Measurements from ENCODE around the gene ATP5F1B.
A peak's percentile ranks its signal among the peaks of the same experiment; 100 is the strongest.

ATP5F1B gene

DNA sequence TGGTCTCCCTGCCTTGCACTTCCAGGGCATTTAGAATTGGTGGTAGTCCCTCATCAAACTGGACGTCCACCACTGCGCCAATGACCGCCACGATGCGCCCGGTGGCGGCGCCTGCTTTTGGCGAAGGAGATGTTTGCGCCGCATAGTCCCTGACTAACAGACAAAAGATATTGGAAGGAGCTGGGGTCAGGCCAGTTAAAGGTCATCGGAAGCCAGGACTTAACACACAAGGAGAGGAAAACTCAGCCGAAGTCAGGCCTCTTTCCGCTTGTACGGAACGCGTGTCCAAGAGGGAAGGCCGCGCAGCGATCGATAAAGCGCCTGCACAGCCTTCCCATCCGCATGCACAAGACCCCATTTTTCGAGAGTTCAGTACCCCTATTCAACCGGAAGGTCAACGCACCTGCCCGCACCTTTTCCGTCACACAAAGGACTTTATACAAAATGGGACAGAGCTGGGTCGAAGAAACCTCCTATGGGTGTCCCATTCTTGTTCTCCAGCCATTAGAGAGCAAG is 525 bp downstream of the ATP5F1B start:
- DNase-seq, result no peak

DNA sequence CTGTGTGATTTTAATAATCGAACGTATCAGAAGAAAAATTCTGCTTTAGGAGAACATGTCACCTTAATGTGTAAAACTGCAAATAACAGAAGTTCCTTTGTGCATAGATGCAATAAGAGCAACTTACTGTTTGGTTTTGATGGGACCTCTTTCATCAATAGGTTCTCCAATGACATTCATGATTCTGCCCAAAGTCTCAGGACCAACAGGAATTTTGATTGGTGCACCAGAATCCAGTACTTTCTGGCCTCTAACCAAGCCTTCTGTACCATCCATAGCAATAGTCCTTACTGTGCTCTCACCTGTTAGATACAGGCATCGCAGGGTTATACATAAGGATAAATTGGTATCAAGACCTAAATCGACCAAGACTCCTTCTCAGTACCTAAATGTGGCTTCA is 1.1 kb downstream of the ATP5F1B start:
- no peak for DNase-seq

DNA sequence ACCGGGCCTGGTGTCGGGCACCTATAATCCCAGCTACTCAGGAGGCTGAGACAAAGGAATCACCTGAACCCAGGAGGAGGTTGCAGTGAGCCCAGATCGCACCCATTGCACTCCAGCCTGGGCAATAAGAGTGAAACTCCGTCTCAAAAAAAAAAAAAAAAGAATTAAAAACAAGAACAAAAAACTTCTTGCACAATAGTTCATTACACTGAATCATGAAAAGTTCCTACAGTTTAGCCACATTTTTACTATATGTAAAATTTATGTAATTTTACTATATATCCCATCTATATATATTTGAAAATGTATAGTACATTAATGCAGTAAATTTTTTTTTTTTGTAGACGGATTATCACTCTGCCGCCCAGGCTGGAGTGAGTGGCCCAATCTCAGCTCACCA is 4.6 kb downstream of the ATP5F1B start:
- DNase-seq, result no peak

DNA sequence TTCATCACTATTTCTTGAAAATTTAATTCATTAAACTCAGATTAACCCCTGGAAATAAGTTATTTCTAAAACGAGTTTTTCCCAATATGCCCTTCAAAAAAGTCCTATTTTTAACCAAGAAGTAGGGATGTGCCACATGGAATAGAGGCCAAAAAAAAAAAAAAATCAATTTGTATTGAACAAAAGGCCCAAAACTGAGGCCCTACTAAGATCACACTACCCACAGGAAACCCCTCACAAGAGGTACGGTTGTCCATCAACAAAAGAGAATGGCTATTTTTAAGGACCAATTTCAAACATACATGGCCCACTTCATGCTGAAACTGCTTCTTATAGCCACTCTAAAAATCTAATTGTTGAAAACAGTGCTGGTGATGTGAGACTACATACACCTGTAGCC is 8.2 kb downstream of the ATP5F1B start:
- DNase-seq, result no peak

DNA sequence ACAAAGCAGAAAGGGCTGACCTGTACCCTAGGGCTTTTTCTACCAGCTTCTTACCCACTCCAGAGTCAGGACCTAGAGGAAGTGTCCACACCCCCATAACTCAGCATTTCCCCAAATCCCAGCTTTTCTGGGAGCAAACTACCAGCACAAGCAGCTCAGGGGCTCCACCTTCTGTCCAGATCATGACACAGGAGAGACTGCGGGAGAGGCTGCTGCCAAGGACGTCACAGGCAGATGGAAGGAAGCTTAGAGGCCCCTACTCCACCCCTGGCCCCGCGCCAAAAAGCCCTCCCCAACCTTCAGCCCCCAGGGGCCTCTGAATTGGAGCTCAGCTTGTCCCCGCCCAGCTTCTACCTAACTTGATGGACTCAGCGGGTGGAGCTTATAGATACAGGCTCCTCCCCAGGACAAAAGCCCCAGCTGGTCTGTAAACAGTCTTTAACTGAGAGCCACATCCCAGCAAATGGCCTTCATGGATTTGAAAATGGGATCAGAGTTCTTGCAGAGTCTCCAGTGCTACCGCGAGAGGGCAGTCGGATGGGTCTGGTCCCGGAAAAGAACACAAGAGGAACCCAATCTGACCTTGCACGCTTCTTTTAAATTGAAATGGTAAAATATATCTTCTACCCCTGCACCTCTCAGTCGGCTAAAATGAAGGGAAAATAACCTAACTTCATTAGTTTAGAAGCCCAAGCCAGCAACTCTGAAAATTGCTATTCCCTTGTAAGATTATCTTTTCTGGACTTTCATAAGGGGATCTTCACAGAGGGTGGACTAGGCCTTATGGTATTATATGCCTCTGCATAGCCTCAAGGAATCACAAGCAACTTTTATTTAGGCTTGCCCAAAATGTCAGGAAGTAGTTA is 8.9 kb downstream of the ATP5F1B start:
- DNase-seq, result peak; percentile 83

DNA sequence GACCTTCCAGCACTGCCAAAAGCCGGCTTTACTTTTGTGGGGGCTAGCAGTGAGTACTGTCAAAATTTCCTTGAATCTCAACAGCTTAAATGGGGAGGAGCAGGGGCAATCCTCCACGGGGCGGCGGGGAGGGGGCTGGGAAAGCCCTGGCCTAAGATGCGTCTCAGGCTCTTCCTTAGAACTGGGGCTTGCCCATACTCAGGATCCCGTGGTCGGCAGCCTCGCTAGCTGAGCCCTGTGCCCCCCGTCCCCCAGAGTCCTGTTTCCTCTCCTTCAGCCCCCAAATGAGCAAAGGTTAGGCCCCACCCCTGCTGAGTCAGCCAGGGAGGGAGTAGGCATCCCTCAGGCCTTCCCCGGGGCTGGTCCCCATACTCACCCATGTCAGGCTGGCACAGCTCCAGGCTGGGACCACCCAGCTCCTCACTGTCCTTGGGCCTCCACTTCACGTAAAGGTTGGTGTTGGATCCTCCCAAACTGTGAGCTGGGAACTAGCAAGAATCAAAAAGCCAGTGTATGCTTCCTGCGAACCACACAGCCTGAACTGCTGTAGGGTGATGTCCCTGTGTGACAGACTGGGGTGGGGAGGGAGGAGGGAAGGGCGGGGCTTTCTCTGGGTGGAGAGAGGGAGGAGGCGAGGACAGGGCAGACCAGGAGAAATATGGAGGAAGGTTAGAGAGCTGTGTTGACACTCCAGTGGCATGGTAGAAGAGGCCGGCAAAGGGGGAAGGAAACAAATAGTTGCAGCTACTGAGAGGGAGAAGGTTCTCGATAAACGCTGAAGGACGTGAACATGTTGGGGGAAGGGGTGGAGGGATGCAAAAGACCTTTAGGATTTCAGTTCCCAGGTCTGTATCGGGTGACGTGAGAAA is 9.7 kb downstream of the ATP5F1B start:
- DNase-seq, result peak; percentile 79

DNA sequence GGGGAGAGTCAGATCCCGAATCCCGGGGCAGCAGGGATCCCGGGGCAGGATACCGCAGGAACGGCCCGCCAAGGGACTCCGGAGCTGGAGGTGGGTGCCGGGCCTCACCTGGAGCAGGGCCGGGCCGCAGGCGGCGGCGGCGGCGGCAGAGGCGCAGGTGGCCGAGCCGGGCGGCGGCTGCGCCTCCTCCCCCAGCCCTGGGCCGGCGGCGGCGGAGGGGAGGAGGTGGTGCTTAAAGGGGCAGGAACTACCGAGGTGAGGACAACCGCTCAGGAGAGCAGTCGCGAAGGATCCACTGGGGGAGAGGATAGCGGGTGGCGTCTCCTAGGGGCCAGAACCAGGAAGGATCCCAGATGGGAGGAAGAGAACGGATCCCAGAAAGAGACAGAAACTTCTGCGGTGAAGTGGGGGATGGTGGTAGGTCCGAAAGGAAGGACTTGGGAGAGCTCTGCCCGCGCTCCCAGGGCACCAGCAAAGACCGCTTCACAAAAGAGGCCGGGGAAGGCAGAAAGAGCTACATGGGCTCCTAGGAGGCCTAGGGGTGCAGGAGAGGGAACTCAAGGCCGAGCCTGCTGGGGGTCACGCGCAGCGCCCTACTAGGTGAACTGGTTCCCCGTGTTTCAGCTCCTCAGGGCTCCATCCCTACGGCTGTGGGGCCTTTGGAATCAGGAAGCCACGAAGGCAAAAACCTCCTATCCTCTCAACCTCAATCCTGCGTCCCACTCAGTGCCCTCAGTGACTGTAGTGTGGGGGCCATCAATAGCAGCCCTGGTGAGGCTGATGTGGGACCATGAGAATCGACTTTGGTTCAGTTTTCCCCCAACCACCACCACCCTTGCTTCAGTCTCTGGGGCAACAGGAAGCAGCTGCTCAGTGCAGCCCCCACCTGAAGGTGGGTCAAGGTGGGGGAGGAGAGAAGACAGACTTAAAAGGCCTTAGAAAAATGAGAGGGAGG is 10.7 kb downstream of the ATP5F1B start:
- DNase-seq, result peak; percentile 55

DNA sequence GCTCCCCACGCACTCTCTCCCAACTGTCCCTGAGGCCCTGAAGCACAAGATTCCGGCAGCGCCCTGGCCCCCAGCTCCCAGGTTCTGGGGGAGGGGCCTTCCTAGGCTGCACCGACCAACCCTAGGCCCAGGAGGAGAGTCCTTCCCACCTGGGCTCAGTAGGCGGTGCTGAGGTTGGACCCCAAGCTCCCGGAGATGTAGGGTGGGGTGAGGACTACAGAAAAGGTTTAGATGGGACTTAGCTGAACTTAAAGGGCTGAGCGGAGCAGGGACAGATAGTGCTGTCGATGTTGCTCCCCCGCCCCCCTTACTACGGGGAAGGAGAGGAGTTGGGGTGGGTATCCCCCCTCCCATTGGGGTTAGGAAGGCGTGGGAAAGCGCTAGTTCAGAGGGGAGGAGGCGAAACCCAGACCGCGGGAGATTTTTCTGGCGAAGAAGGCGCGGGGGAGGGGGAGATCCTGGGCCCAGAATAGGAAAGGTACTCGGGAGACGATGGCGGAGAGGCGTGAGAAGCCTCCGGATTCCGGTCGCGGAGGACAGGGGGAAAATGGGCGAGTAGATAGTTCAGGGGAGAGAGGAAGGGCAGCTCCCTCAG is 11.4 kb downstream of the ATP5F1B start:
- no peak for DNase-seq

DNA sequence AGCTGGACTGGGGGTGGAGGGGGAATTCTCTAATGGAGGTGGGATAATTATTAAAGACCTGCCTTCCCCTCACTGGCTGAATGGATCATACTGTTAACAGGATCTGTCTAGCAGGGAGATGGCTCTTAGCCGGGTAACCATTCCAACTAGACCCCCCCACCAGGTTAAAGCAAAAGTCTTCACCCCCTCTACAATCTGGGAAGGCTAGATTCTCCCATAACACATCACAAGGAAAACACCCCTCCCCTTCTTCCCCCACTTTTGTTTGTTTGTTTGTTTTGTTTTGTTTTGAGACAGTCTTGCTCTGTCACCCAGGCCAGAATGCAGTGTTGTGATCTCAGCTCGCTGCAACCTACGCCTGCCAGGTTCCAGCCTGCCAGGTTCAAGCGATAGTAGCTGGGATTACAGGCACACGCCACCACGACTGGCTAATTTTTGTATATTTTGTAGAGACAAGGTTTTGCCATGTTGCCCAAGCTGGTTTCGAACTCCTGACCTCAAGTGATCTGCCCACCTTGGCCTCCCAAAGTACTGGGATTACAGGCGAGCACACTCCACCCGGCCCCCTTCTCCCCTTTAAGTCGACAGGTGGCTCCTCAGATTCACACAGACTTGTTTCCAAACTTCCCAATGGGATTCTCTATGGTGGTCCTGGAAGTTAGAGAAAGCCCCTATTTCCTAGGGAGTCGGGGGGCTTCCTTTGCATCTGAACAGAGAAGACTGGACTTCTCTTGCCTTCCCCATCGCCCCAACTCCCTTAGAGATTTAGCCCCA is 12.1 kb downstream of the ATP5F1B start:
- no peak for DNase-seq

DNA sequence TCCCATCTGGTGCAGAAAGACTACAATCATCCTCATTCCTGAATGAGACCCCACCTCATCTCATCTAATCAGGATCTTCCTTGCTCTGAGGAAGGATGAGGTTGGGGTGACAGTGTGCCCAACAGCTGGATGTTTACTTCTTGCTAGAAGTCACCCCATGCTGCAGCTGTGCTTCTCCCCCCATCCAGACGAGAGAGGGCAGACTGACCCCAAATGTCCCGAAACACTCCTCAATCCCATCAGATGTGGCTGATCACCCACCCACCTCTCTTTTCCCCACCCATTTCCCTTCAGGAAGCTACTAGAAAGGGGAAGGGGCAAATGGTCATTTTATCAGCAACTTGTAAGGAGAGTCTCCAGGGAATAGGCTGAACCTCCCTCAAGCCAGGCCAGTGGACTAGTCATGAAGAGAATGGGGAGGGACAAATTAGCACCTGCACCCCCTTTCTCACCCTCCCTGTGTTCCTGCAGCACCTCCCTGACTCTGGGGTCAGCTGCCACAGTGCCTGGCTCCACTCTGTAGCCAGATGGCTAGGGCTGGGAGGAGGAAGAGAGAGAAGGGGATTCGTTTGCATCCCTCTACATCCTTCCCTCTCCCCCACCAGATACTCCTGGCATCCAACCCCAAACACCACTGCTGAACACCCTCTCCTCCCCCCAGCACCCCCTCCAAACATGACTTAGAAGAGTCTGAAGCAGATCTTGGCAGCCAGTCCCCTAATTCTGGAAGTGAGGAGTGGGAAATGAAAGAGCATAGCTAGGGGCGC is 12.9 kb downstream of the ATP5F1B start:
- DNase-seq, result no peak

DNA sequence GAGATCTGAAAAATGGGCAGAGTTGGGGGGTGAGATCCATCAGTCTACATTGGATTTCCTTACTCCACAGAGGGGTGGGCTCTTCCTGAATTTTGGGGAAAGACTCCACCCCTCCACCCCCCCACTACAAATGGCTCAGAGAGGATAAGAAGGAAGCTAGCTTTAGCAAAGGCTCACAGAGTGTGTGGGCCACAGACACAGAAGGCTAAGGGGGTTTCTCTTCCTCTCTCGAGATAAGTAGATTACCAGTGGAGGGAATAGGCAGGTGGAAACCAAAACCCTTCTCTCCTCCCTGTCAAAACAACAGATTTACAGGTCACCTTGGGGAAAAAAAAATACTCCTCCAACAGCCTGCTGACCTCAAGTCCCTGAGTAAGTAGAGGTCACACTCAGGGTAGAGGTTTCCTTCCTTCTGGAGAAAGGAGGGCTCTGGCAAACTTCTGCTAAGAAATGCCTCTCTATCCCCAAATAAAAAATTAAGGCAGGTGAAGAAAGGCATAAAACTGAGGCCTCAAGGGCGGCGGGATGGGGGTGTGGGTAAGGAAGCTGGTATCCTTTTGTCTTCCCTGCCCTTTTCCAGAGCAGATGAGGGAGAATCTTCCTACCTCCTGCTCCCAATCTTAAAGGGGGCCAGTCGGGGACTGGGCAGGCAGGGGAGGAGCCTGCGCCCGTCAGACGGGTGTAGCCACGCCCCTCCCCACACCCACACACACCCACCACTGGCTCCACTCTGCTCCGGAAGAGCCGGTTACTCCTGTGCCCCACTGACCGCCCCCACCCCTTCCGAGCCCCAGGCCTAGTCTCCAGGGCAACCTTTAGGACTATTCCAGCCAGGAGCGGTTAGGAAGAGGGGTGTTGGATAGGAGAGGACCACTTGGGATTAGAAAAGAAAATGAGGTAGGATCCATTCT is 13.7 kb downstream of the ATP5F1B start:
- peak; percentile 22 for DNase-seq

DNA sequence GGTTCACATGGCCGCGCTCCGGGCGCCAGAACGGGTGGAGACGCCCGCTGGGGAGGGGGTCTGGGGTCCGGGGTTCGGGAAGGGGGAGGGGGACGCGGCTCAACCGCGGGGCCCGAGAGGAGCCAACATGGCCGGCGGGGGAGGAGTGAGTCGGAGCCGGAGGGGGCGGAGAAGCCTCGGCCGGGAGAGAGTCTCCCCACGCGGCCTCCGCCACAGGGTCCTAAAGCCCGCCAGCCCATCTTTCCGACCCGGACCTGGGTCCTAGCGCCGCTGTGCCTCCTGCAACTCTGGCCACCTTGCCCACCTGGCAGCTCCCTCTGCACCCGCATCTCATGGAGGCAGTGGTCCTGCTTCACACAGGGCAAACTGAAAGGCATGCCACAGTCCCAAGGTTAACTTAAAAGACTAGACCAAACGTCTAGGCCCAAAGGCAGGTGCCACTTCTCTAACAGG is 15.6 kb downstream of the ATP5F1B start, which contains the start of gene BAZ2A:
TSS of gene BAZ2A (minus strand) at position 147 of the 453 bp plus-strand sequence. CDS start 12,796 bp downstream, outside the sequence.
- DNase-seq, result peak; percentile 77

DNA sequence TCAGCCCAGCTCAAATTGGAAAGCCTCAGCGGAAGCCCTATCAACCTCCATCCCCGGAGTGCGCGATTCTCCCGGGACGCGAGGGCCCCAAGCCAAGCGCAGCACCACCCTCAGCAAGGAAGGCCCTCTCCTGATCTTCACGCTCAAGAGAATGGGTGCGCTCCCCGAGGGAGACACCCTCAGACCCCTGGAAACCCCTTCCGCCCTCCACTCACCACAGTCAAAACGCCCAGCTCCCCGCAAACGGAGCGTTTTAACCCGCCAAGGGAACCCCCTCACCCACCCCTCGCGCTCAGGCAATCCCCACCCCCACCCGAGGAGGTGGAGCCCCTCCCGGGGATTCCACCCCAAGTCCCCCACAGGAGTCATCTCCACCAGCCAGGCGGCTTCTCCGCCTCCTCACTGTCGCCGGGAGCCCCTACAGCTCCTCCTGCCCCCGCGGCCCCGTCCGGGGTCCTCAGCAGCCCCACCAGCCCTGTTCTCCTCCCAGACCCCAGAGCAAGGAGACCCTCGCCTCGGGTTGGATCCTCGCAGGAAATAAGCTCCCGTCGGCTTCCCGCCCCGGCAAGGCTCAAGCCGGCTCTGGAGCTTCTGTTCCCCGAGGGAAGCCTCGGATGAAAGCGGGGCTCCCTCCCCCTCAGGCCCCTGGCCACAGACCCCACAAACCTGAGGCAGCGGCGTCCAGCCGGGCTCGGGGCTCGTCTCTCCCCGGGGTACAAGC is 16.2 kb downstream of the ATP5F1B start:
- DNase-seq, result peak; percentile 29

DNA sequence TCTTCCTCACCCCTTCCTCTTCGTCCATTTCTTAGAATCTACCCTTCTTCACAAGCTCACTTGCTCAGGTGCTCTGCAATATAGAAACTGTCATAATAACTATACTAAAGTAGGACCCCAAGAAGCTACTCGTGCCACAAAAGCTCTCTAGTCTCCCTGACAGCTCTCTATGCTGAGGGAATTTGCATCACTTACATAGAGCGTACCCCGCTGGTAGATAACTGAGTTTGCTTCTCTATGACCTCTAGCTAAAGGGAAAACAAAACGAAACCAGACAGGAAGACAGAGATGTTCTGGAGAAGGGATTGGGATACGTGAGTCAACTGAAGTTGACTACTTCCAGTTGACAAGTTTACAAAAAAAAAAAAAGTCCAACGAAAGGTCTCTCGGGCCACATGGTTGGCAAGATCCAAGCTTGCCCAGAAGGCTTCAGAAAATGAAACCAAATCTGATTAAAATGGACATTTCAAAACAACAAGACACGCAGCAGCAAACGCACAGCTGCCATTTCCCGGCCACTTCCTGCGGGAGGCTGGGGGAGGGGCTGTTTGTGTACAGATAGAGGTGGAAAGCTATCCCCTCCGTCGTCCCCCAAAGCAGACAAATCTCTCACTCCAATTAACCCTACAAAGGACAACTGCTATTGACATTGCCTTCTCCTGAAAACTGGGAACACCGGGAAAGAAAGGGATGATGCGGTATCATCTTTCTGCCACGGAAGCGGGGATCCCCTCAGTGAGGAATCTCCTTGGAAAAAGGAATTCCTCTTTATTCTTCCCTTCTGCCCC is 16.9 kb downstream of the ATP5F1B start:
- DNase-seq, result peak; percentile 58

DNA sequence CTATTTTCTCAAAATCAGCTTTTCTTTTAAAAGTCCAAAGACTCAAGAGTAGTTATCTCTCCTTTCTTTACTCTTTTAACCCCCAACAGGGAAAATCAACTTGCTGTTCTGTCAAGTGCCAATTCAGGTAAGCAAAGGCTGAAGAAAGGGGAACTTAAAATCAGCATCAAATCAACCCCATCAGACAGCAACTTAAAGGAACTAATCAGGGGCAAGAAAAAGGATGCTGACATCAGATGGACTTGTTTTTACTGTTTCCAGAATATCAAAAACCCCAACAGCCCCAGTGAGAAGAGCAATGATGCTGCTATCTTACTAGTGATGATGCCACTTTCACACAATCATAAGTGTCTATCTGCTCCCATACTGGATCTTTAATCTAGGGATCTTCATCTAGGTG is 19.1 kb downstream of the ATP5F1B start:
- DNase-seq, result no peak

DNA sequence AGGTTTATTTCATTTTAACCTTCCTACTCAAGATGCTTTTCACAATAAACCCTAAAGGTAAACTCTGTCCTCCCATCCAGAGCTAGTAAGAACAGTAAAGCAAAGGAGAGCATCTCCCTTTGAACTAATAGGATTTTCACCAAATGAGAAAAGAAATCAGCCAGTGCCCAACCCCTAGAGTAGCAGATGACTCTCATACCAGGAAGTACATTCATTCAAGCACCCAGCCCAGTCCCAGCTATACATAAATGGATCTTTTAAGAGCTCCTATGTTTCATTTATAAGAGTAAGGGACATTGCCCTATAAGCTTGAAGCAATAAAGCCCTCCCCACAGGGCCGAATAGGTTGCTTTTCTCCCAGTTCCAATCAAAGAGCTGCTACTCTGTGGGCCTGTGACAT is 23.2 kb downstream of the ATP5F1B start:
- no peak for DNase-seq

DNA sequence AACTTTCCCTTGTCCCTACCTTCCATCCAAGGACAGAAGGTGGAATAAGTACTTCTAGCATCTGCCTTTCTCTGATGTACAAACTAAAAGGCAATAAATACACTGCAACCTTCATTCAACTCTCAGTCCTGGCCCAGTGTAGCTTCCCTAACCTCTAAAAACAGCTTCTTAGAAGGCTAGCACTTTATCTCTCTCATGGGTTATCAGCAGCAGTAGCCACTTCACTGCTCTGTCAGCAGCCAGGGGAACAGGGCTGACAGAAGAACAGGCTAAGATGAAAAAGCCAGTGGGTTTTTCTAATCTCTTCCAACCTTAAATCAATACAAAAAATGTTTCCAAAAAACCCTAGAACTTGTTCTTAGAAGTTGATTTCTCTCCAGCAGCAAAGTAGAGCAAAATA is 28.9 kb downstream of the ATP5F1B start:
- no peak for DNase-seq

DNA sequence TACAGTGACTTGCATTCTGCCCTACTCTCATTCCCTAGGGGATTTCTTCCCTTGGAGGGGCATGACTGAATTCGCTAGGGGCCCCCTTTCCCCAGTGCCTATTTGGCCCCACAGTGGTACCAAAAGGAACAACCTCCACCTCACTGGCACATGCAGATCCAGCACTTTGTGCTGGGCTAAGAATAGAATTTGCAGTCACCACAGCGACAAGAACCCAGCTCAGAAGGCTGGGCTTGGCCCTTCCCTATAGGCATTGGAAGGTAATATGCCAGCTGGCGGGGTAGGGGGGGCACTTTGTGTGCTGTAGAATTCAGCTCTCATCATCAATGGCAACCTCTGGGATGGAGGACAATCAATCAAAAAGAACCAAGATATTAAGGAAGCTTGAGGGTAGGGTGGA is 29.5 kb downstream of the ATP5F1B start:
- DNase-seq, result no peak

All from activated effector memory CD4-positive, alpha-beta T cell treated with Interleukin-2 at 50 U/mL for 16 hours (primary cell).